Thyroid gland (tissue), 4 donors: ENCODE results near the gene ADAMTS17.

ENCODE experiments used
- POLR2A ChIP-seq, 2 donors: fragments of 450-650 bp; IDR thresholded peaks; one replicate each; pipeline ENCODE4 v1.6.1; 2017; ENCODE audit warnings: antibody characterized with exemption in 2 of 2, mild to moderate bottlenecking in 2 of 2, moderate library complexity in 1 of 2
- TF ChIP-seq, protein P1 (sequence below), 6 experiments: fragments of 200-600 bp in 3 of 6; fragments of 450-650 bp in 3 of 6; sonication (generic) in 3 of 6; IDR thresholded peaks; one replicate each; pipeline ENCODE4 v1.5.1; 2016 to 2019; ENCODE audit warnings: antibody characterized with exemption in 6 of 6, mild to moderate bottlenecking in 2 of 6, inconsistent platforms in 1 of 6, moderate library complexity in 1 of 6

DNA sequence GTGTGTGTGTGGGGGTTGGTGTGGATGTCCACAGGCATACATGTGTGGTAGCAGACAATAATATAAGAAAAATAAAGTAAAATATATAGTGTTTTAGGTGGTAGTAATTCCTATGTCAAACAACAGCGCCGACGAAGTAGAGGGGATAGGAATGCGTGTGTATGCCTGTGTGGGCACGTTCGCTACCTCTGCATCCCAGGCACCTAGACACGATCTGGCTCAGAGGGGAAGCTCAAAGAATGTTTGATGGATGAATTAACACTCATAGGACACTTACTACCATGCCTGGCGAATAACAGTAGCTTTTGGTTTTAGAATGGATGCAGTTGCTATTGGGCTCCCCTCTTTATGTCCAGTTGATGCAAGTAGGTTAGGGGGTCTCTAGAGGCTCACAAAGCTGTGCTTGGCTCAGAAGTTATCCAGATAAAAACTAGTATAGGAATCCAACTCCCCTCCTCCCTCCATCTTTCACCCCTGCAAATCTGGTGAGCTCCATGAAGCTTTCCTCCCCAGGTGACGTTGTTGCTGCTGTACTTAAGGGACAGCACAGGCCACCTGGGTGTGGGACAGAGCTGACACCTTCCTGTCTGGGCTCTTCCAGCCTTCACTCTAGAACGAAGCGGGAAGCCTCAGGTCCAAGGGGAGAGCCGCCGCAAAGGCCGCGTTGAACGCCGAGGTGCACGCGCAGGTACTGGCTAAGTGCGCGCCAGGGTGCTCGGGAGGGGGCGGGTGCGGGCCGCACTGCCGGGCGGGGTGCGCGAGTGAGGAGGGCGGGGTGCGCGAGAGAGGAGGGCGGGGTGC, 415.9 kb downstream of the ADAMTS17 start:
- TF ChIP-seq, protein P1, sequence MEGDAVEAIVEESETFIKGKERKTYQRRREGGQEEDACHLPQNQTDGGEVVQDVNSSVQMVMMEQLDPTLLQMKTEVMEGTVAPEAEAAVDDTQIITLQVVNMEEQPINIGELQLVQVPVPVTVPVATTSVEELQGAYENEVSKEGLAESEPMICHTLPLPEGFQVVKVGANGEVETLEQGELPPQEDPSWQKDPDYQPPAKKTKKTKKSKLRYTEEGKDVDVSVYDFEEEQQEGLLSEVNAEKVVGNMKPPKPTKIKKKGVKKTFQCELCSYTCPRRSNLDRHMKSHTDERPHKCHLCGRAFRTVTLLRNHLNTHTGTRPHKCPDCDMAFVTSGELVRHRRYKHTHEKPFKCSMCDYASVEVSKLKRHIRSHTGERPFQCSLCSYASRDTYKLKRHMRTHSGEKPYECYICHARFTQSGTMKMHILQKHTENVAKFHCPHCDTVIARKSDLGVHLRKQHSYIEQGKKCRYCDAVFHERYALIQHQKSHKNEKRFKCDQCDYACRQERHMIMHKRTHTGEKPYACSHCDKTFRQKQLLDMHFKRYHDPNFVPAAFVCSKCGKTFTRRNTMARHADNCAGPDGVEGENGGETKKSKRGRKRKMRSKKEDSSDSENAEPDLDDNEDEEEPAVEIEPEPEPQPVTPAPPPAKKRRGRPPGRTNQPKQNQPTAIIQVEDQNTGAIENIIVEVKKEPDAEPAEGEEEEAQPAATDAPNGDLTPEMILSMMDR (IDR thresholded peaks at IDR 0.05): no peak
- peak in 1 of 2 donors; percentile 45 for TF ChIP-seq POLR2A (IDR thresholded peaks at IDR 0.05)
